ENCODE data around the gene IP6K3.

The IP6K3 gene

DNA sequence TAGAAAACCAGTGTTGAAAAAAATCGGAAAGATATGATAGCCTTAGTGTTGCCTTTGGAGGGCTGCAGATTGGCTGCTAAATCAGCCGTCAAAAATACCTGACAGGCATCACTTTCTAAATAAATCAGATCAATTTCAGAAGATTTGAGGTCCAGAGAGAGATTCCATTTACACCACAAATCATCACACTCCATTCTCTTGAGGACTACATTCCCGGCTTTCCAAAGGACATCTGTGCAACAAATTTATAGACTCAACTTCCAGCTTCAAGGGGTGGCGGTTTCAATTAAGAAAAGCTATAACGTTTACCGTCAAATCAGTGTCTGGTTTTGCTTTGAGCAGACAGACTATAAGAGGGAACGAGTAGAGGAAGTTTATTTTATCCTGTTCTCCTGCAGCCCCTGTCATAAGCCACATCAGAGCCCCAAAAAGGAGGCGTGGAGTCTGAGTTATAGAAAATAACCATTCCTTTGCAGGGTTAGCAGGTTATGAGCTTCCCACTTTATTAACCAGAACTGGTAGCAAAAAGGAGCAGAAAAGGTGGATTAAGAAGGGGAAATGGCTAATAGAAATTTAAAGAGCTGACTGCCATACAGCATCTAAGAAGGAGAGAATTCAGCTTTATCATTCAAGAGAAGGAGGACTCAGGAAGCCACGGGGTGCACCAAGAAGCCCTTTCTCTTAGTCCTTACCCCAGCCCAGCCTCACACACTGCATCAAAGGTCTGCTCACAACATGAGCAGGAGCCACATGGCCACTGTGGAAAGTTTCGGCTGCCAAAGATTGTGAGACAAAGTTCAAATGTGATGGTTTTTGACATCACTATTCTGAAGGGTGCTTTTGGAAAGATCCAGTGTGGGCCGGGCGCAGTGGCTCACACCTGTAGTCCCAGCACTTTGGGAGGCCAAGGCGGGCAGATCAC lies 22.3 kb downstream of the IP6K3 start:
- TF ChIP-seq, protein P1, sequence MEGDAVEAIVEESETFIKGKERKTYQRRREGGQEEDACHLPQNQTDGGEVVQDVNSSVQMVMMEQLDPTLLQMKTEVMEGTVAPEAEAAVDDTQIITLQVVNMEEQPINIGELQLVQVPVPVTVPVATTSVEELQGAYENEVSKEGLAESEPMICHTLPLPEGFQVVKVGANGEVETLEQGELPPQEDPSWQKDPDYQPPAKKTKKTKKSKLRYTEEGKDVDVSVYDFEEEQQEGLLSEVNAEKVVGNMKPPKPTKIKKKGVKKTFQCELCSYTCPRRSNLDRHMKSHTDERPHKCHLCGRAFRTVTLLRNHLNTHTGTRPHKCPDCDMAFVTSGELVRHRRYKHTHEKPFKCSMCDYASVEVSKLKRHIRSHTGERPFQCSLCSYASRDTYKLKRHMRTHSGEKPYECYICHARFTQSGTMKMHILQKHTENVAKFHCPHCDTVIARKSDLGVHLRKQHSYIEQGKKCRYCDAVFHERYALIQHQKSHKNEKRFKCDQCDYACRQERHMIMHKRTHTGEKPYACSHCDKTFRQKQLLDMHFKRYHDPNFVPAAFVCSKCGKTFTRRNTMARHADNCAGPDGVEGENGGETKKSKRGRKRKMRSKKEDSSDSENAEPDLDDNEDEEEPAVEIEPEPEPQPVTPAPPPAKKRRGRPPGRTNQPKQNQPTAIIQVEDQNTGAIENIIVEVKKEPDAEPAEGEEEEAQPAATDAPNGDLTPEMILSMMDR (IDR thresholded peaks at IDR 0.05; ENCODE audit: insufficient read depth, low read depth, low read length, missing control alignments): no peak
- H3K4me3 ChIP-seq (ENCODE audit: low read length): no peak overlapping the region
- DNase-seq (ENCODE audit: low read depth): no peak

DNA sequence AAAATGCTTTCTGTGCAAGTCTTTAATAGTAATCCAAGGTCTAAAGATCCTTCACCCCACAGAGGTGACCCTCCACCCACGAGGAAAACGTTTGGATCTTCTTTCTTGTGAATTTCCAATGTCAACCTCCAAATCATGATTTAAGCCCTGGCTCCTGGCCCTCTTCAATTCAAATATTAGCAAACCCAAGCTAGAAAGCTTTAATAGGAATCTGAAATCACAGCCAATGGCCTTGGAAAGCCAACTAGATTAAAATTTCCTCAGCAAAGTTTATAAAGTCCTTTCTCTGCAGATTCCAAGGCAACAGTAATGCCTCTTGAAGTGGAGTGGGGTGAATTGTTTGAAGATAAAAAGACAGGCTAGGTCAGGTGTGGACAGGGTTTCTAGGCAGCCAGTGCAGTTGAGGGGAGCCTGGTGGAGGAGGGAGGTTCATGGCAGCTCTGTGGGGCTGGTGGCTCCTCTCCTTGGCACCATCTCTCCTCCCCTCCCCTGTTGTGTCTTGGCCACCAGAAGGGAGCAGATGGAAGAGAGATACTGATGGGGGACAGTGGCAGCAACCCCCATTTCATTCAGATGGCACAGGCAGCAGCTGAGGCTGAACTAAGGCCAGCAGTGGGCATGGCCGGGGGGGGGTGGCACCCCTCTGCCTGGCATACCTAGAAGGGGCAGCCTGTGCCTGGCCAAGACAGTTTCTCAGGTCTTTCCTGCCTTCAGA lies 23.2 kb downstream of the IP6K3 start:
- no peak overlapping the region for H3K4me3 ChIP-seq (ENCODE audit: low read length)
- TF ChIP-seq, protein P1 (IDR thresholded peaks at IDR 0.05; ENCODE audit: insufficient read depth, low read depth, low read length, missing control alignments): no peak
- DNase-seq (ENCODE audit: low read depth): no peak

- TF ChIP-seq, protein P1 (IDR thresholded peaks at IDR 0.05; ENCODE audit: insufficient read depth, low read depth, low read length, missing control alignments): no peak
- H3K4me3 ChIP-seq (ENCODE audit: low read length): no peak overlapping the region
- DNase-seq (ENCODE audit: low read depth): no peak
Measured at GRCh38 chr6:33722103-33722623, 24.5 kb downstream of the IP6K3 start.

DNA sequence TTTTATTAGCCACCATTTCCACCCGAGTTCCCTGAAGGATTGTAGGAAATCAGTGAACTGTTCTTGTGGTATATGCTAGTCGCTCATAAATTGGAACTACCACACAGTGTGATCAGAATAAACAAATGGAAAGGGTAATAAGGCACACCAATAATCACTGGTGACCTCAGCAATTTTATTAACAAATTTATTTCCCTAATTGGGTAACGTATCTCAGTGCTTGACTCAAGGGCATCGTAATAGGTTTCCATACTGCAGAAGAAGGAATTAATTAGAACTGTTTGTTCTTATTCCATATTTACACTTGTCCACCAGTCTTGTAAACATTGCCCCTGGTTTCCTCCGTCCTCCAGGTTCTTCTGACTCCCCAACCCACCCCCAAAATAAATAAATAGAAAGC lies 25.2 kb downstream of the IP6K3 start:
- H3K4me3 ChIP-seq (ENCODE audit: low read length): no peak overlapping the region
- DNase-seq (ENCODE audit: low read depth): no peak
- TF ChIP-seq, protein P1 (IDR thresholded peaks at IDR 0.05; ENCODE audit: insufficient read depth, low read depth, low read length, missing control alignments): no peak

DNA sequence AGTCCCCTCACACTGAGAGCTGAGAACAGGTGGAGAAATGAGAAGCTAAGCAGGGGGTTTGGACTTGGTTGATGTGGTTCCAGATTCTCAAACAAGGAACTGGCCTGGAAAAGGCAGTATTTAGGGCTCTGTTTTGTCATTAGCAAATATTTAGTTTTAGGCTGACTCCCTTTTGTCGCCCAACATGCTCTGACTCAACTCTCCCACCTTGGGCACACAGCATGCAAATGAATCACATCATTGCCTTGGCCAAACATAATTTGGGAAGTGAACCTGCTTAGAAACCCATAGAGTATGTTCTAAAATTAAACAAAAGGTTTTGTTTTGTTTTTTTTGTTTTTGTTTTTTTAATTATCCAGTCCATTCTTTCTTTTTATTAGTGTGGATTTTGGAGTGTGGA lies 25.7 kb downstream of the IP6K3 start:
- no peak overlapping the region for H3K4me3 ChIP-seq (ENCODE audit: low read length)
- TF ChIP-seq, protein P1 (IDR thresholded peaks at IDR 0.05; ENCODE audit: insufficient read depth, low read depth, low read length, missing control alignments): no peak
- no peak for DNase-seq (ENCODE audit: low read depth)

DNA sequence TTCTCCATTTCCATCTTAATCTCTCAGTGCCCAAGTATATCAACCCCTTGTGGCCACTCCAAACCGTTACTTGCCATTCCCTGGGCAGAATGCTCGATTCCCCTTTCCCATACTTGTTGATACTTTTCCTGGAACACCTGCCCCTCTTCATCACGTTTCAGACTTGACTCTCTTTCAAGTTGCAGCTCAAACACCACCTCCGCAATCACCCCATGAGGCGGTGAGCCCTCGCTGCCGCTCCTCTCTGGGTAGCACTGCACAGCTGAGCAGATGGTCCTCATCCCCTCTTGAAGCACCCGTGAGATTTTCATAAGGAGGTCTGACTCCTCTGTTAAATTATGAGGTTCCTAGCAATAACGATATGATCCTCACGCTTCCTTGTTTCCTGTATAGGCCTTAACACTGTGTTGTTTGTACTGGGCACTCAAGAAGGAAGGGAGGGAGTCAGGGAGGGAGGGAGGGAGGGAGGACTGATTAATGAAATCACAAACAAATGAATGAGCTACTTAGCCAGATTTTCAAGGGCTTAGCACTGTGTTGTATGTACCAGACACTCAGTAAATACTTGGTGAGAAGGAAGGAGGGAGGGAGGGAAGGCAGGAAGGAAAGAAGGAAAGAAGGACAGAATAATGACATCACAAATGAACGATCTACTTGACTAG lies 27.2 kb downstream of the IP6K3 start:
- no peak for DNase-seq (ENCODE audit: low read depth)
- TF ChIP-seq, protein P1 (IDR thresholded peaks at IDR 0.05; ENCODE audit: insufficient read depth, low read depth, low read length, missing control alignments): no peak
- H3K4me3 ChIP-seq (ENCODE audit: low read length): no peak overlapping the region
